HepG2 (cell line): ENCODE data around the gene SRF. TPM values are rescaled to one million over a fixed set of nuclear protein-coding genes. Genes with fewer than 3 reads are reported as not detected.

Source experiments
- ATAC-seq: fragments of 200-7000 bp; cut with Tn5 transposase; 3 replicates; pipeline ENCODE4 v1.9.1; 2020; ENCODE audit warnings: mild to moderate bottlenecking, moderate library complexity
- BruUV-seq: library from RNA; stranded (reverse); fragments of 400-500 nt; replicated peaks from 2 replicates; lab custom pipeline; 2021; lab: Mats Ljungman, UMichigan
- CTCF ChIA-PET: fragments of 300-600 bp; formaldehyde crosslinking; extraction: SDS; loops from one replicate; lab custom pipeline; 2021; ENCODE audit warnings: low total read pairs, inconsistent platforms, low intra/inter-chr PET ratio; lab: Yijun Ruan, JAX
- POLR2A ChIA-PET: fragments of 350-600 bp; sonication (Branson Sonifier 250); formaldehyde crosslinking; loops from one replicate; lab custom pipeline; 2020; ENCODE audit warnings: antibody characterized with exemption, inconsistent platforms; lab: Yijun Ruan, JAX
- DNase-seq: peaks from one replicate; pipeline ENCODE4 v3.0.0-alpha.2; 2015; ENCODE audit warnings: low spot score
- FAIRE-seq: peaks from 3 replicates; lab custom pipeline; 2011; peaks lifted over from hg19 to GRCh38; lab: Jason Lieb, UNC
- H2AFZ ChIP-seq: one replicate; pipeline ENCODE4 v1.6.1; 2011; ENCODE audit warnings: low read length, inconsistent platforms
- H3K27ac ChIP-seq: fragments of 300-600 bp; 3 replicates; pipeline ENCODE4 v1.8.0; 2011; ENCODE audit warnings: mixed run types, mild to moderate bottlenecking, mixed read lengths, low read length, inconsistent platforms; ENCODE audit not compliant: insufficient read depth; ENCODE audit errors: extremely low read length
- H3K27me3 ChIP-seq, 2 experiments: fragments of 200-600 bp in 1 of 2; 2 replicates in 1 of 2; 3 replicates in 1 of 2; pipeline versions ENCODE4 v1.6.0 to v1.8.0; 2011; ENCODE audit warnings: low read length in 2 of 2, mild to moderate bottlenecking in 2 of 2, moderate library complexity in 2 of 2, inconsistent platforms in 1 of 2; ENCODE audit not compliant: insufficient read depth in 2 of 2, control insufficient read depth in 1 of 2
- H3K36me3 ChIP-seq, 2 experiments: fragments of 200-600 bp in 1 of 2; replicated peaks in 1 of 2; 2 replicates in 1 of 2; 3 replicates in 1 of 2; pipeline versions ENCODE4 v1.5.1 to v1.8.0; 2011; ENCODE audit warnings: low read length in 2 of 2, inconsistent platforms in 1 of 2; ENCODE audit not compliant: insufficient read depth in 2 of 2, control insufficient read depth in 1 of 2
- H3K4me1 ChIP-seq: 2 replicates; pipeline ENCODE4 v1.5.1; 2012; ENCODE audit warnings: low read length, inconsistent platforms; ENCODE audit not compliant: insufficient read depth
- H3K4me2 ChIP-seq: 2 replicates; pipeline ENCODE4 v1.6.0; 2011; ENCODE audit warnings: low read depth, low read length, inconsistent platforms
- H3K4me3 ChIP-seq, 3 experiments: fragments of 200-600 bp in 1 of 3; sonication (generic), shearing (Covaris generic) in 1 of 3; replicated peaks in 1 of 3; 2 replicates each; pipeline ENCODE4 v1.5.1; 2011 to 2016; ENCODE audit warnings: low read length in 3 of 3, inconsistent platforms in 2 of 3, low read depth in 2 of 3, mild to moderate bottlenecking in 2 of 3, control low read depth in 1 of 3, mixed read lengths in 1 of 3; ENCODE audit not compliant: insufficient read depth in 1 of 3
- H3K79me2 ChIP-seq: one replicate; pipeline ENCODE4 v1.6.1; 2011; ENCODE audit warnings: low read length, inconsistent platforms; ENCODE audit not compliant: insufficient read depth
- H3K9ac ChIP-seq: 2 replicates; pipeline ENCODE4 v1.6.0; 2011; ENCODE audit warnings: mild to moderate bottlenecking, low read depth, low read length, inconsistent platforms; ENCODE audit not compliant: insufficient read depth
- H3K9me3 ChIP-seq: 2 replicates; pipeline ENCODE4 v1.5.1; 2012; ENCODE audit warnings: mild to moderate bottlenecking, low read length
- H4K20me1 ChIP-seq: 2 replicates; pipeline ENCODE4 v1.6.0; 2011; ENCODE audit warnings: inconsistent platforms, mild to moderate bottlenecking, low read length, moderate library complexity; ENCODE audit not compliant: insufficient read depth
- HIVEP1 ChIP-seq: sonication (generic); formaldehyde crosslinking; IDR thresholded peaks from 2 replicates; pipeline ENCODE4 v1.4.0; 2020; ENCODE audit warnings: mild to moderate bottlenecking, missing genetic modification reagents
- IRF9 ChIP-seq: sonication (generic); formaldehyde crosslinking; IDR thresholded peaks from 2 replicates; pipeline ENCODE4 v1.8.0; 2022; ENCODE audit warnings: missing genetic modification reagents, mild to moderate bottlenecking, borderline replicate concordance
- MYNN ChIP-seq: sonication (generic); formaldehyde crosslinking; IDR thresholded peaks from 2 replicates; pipeline ENCODE4 v1.4.0; 2020; ENCODE audit warnings: mild to moderate bottlenecking, low read depth, missing genetic modification reagents
- TAF15 ChIP-seq: fragments of 200-400 bp; formaldehyde crosslinking; IDR thresholded peaks from one replicate; pipeline ENCODE4 v1.6.1; 2018; ENCODE audit warnings: mild to moderate bottlenecking, low read depth, low read length; ENCODE audit not compliant: poor library complexity, severe bottlenecking
- ZNF30 ChIP-seq: sonication (generic); formaldehyde crosslinking; IDR thresholded peaks from 2 replicates; pipeline ENCODE4 v1.5.0; 2020; ENCODE audit warnings: mild to moderate bottlenecking, missing genetic modification reagents
- ZSCAN12 ChIP-seq: sonication (generic); formaldehyde crosslinking; IDR thresholded peaks from 2 replicates; pipeline ENCODE4 v1.9.0; 2021; ENCODE audit warnings: mild to moderate bottlenecking, missing genetic modification reagents
- WGBS: methylation state at CpG from one replicate; pipeline ENCODE4 v1.1.6; 2017; ENCODE audit warnings: low lambda C conversion rate; 5-methylcytosine and 5-hydroxymethylcytosine counted together
- in situ Hi-C: cut with HindIII; loops from 2 replicates; pipeline ENCODE4 v1.10.0; 2017; ENCODE audit warnings: low pct_unique_long_range_greater_than_20kb; ENCODE audit not compliant: extremely low pct_ligation_motif_present
- intact Hi-C: fragments of 100-400 bp; cut with micrococcal nuclease; formaldehyde crosslinking; loops from one replicate; pipeline ENCODE4 v1.10.0; 2022; ENCODE audit not compliant: unreplicated experiment
- polyA plus RNA-seq, 8 experiments: library from polyadenylated mRNA; depleted of rRNA in 3 of 8; stranded (reverse) in 7 of 8; unstranded in 1 of 8; fragments of >200 nt; fragmentation: Illumina TruSeq in 4 of 8; extraction: Trizol in 4 of 8; gene quantifications; 2 replicates each; pipeline versions ENCODE4 v1.2.1 to v1.2.3, GENCODE V29; 2011 to 2016; ENCODE audit warnings: low read depth in 4 of 8, missing spikeins in 1 of 8, mixed read lengths in 1 of 8; ENCODE audit not compliant: insufficient read depth in 1 of 8
- total RNA-seq, 5 experiments: library from RNA; depleted of rRNA; stranded (reverse); fragments of >200 nt; fragmentation: Illumina TruSeq; extraction: Trizol; gene quantifications; 2 replicates each; pipeline ENCODE4 v1.2.3, GENCODE V29; 2016; ENCODE audit warnings: low read depth in 1 of 5
- TF ChIP-seq, protein P1 (sequence below): sonication (generic); formaldehyde crosslinking; conservative IDR thresholded peaks from 2 replicates; pipeline ENCODE4 v1.8.0; 2022; ENCODE audit warnings: missing genetic modification reagents

Gene SRF
- total and polyA plus RNA-seq, 2 of the 13 experiments (the other 11 are each of a cell fraction or from before 2014, with no cell fraction given) = 25.5 to 44.1 TPM

DNA sequence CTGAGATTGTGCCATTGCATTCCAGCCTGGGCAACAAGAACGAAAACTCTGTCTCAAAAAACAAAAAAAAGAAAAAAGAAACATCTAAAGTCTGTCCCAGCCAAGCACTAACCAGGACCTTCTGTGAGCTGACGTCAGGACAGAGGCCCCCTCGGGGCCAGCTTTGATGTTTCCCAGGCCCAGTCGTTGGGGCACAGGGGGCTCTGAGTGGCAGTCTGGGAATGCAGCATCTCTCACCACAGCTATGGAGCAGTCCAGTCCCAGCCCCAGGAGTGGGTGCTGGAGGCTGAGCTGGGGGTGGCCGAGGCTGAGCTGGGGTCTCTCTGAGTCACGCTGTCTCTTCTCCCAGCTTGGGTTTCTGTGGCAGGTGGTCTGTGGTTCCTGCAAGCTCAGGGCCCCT lies 46.0 kb upstream of the SRF start:
- no TSS peak for BruUV-seq
- Histone ChIP-seq H3K36me3 (peaks cover 4 to 5% of the 10 kb centered on the region in 2 experiments; a peak in 4 of 5 replicates), H3K4me2 (no peak overlapping the region), H3K9me3 (no peaks in the 10 kb centered on the region), H4K20me1 (no peaks in the 10 kb centered on the region), H3K27ac (no peak overlapping the region), H2AFZ (no peak overlapping the region), H3K9ac (no peak overlapping the region), H3K79me2 (peaks cover 50% of the 10 kb centered on the region), H3K4me3 (no peak overlapping the region), H3K27me3 (no peaks in the 10 kb centered on the region), H3K4me1 (peaks cover 50% of the 10 kb centered on the region)
- DNase-seq (peak; percentile 31), FAIRE-seq (no peak), ATAC-seq (no peak)
- in situ Hi-C loops (loop anchor here (10.0 kb wide), 1 partner anchor 50 kb away; the partner anchor contains the start of gene PTK7), intact Hi-C loops (no loop called here)
- 62% methylated on average over 4 of the region's 6 CpGs for WGBS
- TF ChIP-seq, protein P1, sequence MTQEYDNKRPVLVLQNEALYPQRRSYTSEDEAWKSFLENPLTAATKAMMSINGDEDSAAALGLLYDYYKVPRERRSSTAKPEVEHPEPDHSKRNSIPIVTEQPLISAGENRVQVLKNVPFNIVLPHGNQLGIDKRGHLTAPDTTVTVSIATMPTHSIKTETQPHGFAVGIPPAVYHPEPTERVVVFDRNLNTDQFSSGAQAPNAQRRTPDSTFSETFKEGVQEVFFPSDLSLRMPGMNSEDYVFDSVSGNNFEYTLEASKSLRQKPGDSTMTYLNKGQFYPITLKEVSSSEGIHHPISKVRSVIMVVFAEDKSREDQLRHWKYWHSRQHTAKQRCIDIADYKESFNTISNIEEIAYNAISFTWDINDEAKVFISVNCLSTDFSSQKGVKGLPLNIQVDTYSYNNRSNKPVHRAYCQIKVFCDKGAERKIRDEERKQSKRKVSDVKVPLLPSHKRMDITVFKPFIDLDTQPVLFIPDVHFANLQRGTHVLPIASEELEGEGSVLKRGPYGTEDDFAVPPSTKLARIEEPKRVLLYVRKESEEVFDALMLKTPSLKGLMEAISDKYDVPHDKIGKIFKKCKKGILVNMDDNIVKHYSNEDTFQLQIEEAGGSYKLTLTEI (CRISPR knock-in tag) = no peak
- TF ChIP-seq ZSCAN12 (CRISPR knock-in tag) = no peak
- TF ChIP-seq IRF9 (CRISPR knock-in tag) = no peak
- TF ChIP-seq HIVEP1 = no peak
- TF ChIP-seq TAF15 = no peak
- no peak for TF ChIP-seq ZNF30 (CRISPR knock-in tag)
- TF ChIP-seq MYNN = no peak
- POLR2A ChIA-PET = interaction anchor here (0.8 to 2.9 kb wide), 7 partner anchors 10 to 71 kb away, joined by 3 to 19 read pairs (median 4); partner anchors contain the start of genes CUL7, KLC4, MRPL2 and PTK7
- CTCF ChIA-PET = no interaction called here
